HAP-1 (cell line): ENCODE data around the gene TRAPPC12.

ENCODE experiments used
- DNase-seq, 2 experiments: peaks; one replicate each; pipeline ENCODE4 v3.0.0-alpha.2; 2016 to 2020; ENCODE audit warnings: low spot score in 2 of 2
- H3K27me3 ChIP-seq: fragments of 250-450 bp; sonication (Bioruptor Pico); 2 replicates; pipeline ENCODE4 v1.5.1; 2020; ENCODE audit warnings: low read depth, mild to moderate bottlenecking, moderate library complexity
- H3K36me3 ChIP-seq: fragments of 250-450 bp; sonication (Bioruptor Pico); replicated peaks from 2 replicates; pipeline ENCODE4 v1.5.1; 2020; ENCODE audit warnings: mild to moderate bottlenecking
- H3K4me1 ChIP-seq: fragments of 250-450 bp; sonication (Bioruptor Pico); 2 replicates; pipeline ENCODE4 v1.5.1; 2020; ENCODE audit warnings: mild to moderate bottlenecking
- H3K4me3 ChIP-seq: fragments of 250-450 bp; sonication (Bioruptor Pico); 2 replicates; pipeline ENCODE4 v1.5.1; 2020; ENCODE audit warnings: mild to moderate bottlenecking, moderate library complexity
- H3K9me3 ChIP-seq: fragments of 250-450 bp; sonication (Bioruptor Pico); 2 replicates; pipeline ENCODE4 v1.5.1; 2020; ENCODE audit warnings: mild to moderate bottlenecking, moderate library complexity
- in situ Hi-C: fragments of 300-500 bp; cut with MboI; formaldehyde crosslinking; loops from 3 replicates; pipeline ENCODE4 v1.14.3; 2020; ENCODE audit warnings: low sequenced_read_pairs, inconsistent platforms, mixed read lengths

The TRAPPC12 gene

GRCh38 chr2:3424171-3424795 is 44.8 kb downstream of the TRAPPC12 start:
- in situ Hi-C loops, result no loop called here
- H3K27me3 ChIP-seq, result no peaks in the 10 kb centered on the region
- DNase-seq, result no peak
- no peak overlapping the region for H3K4me3 ChIP-seq
- H3K4me1 ChIP-seq, result no peaks in the 10 kb centered on the region
- peaks cover 25% of the 10 kb centered on the region for H3K36me3 ChIP-seq
- H3K9me3 ChIP-seq, result no peaks in the 10 kb centered on the region

- Histone ChIP-seq H3K9me3 (no peaks in the 10 kb centered on the region), H3K4me3 (no peak overlapping the region), H3K27me3 (no peaks in the 10 kb centered on the region), H3K36me3 (peaks cover 28% of the 10 kb centered on the region), H3K4me1 (no peaks in the 10 kb centered on the region)
- in situ Hi-C loops, result no loop called here
- DNase-seq, result no peak
These were observed 47.1 kb downstream of the TRAPPC12 start for GRCh38 chr2:3426615-3427014.

- in situ Hi-C loops, result no loop called here
- H3K36me3 ChIP-seq, result peaks cover 28% of the 10 kb centered on the region
- no peaks in the 10 kb centered on the region for H3K4me1 ChIP-seq
- H3K27me3 ChIP-seq, result no peaks in the 10 kb centered on the region
- no peak for DNase-seq
- no peaks in the 10 kb centered on the region for H3K9me3 ChIP-seq
- no peak overlapping the region for H3K4me3 ChIP-seq
These were observed 47.8 kb downstream of the TRAPPC12 start for GRCh38 chr2:3427272-3427671.

GRCh38 chr2:3428577-3428976 is 49.1 kb downstream of the TRAPPC12 start:
- no peaks in the 10 kb centered on the region for H3K27me3 ChIP-seq

GRCh38 chr2:3429066-3429610 is 49.6 kb downstream of the TRAPPC12 start:
- Histone ChIP-seq H3K27me3 (no peaks in the 10 kb centered on the region), H3K4me3 (no peak overlapping the region), H3K4me1 (no peaks in the 10 kb centered on the region), H3K9me3 (no peaks in the 10 kb centered on the region), H3K36me3 (peaks cover 20% of the 10 kb centered on the region)
- in situ Hi-C loops, result no loop called here
- DNase-seq, result no peak

More at GRCh38 chr2:3428577-3428976, 49.1 kb downstream of the TRAPPC12 start:
- H3K9me3 ChIP-seq, result no peaks in the 10 kb centered on the region
- H3K4me3 ChIP-seq, result no peak overlapping the region
- peaks cover 22% of the 10 kb centered on the region for H3K36me3 ChIP-seq
- H3K4me1 ChIP-seq, result no peaks in the 10 kb centered on the region
- in situ Hi-C loops, result no loop called here
- no peak for DNase-seq

- Histone ChIP-seq H3K27me3 (no peaks in the 10 kb centered on the region), H3K4me3 (no peak overlapping the region), H3K9me3 (no peaks in the 10 kb centered on the region), H3K4me1 (no peaks in the 10 kb centered on the region), H3K36me3 (peaks cover 12% of the 10 kb centered on the region)
- in situ Hi-C loops, result no loop called here
- no peak for DNase-seq
These were observed 50.7 kb downstream of the TRAPPC12 start for GRCh38 chr2:3430172-3430571.

- no peak overlapping the region for H3K4me3 ChIP-seq
- in situ Hi-C loops, result no loop called here
- H3K27me3 ChIP-seq, result no peaks in the 10 kb centered on the region
- no peaks in the 10 kb centered on the region for H3K9me3 ChIP-seq
- DNase-seq, result no peak
- peaks cover 10% of the 10 kb centered on the region for H3K36me3 ChIP-seq
- no peaks in the 10 kb centered on the region for H3K4me1 ChIP-seq
These were observed 51.4 kb downstream of the TRAPPC12 start for GRCh38 chr2:3430740-3431490.

GRCh38 chr2:3432067-3432466 is 52.6 kb downstream of the TRAPPC12 start:
- Histone ChIP-seq H3K36me3 (peaks cover 10% of the 10 kb centered on the region), H3K9me3 (no peaks in the 10 kb centered on the region), H3K4me1 (no peaks in the 10 kb centered on the region), H3K4me3 (no peak overlapping the region), H3K27me3 (no peaks in the 10 kb centered on the region)
- in situ Hi-C loops, result no loop called here
- no peak for DNase-seq

- Histone ChIP-seq H3K4me3 (no peak overlapping the region), H3K27me3 (no peaks in the 10 kb centered on the region), H3K9me3 (no peaks in the 10 kb centered on the region), H3K36me3 (peaks cover 9% of the 10 kb centered on the region), H3K4me1 (no peaks in the 10 kb centered on the region)
- in situ Hi-C loops, result no loop called here
- no peak for DNase-seq
These were observed 53.3 kb downstream of the TRAPPC12 start for GRCh38 chr2:3432693-3433338.

GRCh38 chr2:3433339-3433699 is 53.8 kb downstream of the TRAPPC12 start:
- Histone ChIP-seq H3K27me3 (no peaks in the 10 kb centered on the region), H3K4me1 (no peaks in the 10 kb centered on the region), H3K36me3 (peaks cover 6% of the 10 kb centered on the region), H3K9me3 (no peaks in the 10 kb centered on the region), H3K4me3 (no peak overlapping the region)
- in situ Hi-C loops, result no loop called here
- DNase-seq, result no peak

GRCh38 chr2:3433776-3434400 is 54.4 kb downstream of the TRAPPC12 start:
- no peaks in the 10 kb centered on the region for H3K9me3 ChIP-seq
- no peaks in the 10 kb centered on the region for H3K27me3 ChIP-seq
- H3K4me1 ChIP-seq, result no peaks in the 10 kb centered on the region
- no peak for DNase-seq
- H3K4me3 ChIP-seq, result no peak overlapping the region
- peaks cover 6% of the 10 kb centered on the region for H3K36me3 ChIP-seq
- in situ Hi-C loops, result no loop called here

- Histone ChIP-seq H3K27me3 (no peaks in the 10 kb centered on the region), H3K4me1 (no peaks in the 10 kb centered on the region), H3K4me3 (no peak overlapping the region), H3K36me3 (peaks cover 6% of the 10 kb centered on the region; the same call in 1 of the 2 replicates), H3K9me3 (no peaks in the 10 kb centered on the region)
- no peak for DNase-seq
- in situ Hi-C loops, result no loop called here
These were observed 55.2 kb downstream of the TRAPPC12 start for GRCh38 chr2:3434654-3435053.

GRCh38 chr2:3435445-3435844 is 56.0 kb downstream of the TRAPPC12 start:
- Histone ChIP-seq H3K4me3 (no peak overlapping the region), H3K9me3 (no peaks in the 10 kb centered on the region), H3K27me3 (no peaks in the 10 kb centered on the region), H3K4me1 (no peaks in the 10 kb centered on the region), H3K36me3 (peaks cover 2% of the 10 kb centered on the region; the same call in 1 of the 2 replicates)
- no peak for DNase-seq
- in situ Hi-C loops, result no loop called here

GRCh38 chr2:3440477-3440876 is 61.0 kb downstream of the TRAPPC12 start:
- H3K27me3 ChIP-seq, result no peaks in the 10 kb centered on the region
- no peaks in the 10 kb centered on the region for H3K4me1 ChIP-seq
- H3K4me3 ChIP-seq, result no peak overlapping the region
- no peak for DNase-seq
- H3K9me3 ChIP-seq, result no peaks in the 10 kb centered on the region
- H3K36me3 ChIP-seq, result peaks cover 9% of the 10 kb centered on the region
- in situ Hi-C loops, result no loop called here
